ENCODE measurements around the gene VPS13D.

The VPS13D gene

DNA sequence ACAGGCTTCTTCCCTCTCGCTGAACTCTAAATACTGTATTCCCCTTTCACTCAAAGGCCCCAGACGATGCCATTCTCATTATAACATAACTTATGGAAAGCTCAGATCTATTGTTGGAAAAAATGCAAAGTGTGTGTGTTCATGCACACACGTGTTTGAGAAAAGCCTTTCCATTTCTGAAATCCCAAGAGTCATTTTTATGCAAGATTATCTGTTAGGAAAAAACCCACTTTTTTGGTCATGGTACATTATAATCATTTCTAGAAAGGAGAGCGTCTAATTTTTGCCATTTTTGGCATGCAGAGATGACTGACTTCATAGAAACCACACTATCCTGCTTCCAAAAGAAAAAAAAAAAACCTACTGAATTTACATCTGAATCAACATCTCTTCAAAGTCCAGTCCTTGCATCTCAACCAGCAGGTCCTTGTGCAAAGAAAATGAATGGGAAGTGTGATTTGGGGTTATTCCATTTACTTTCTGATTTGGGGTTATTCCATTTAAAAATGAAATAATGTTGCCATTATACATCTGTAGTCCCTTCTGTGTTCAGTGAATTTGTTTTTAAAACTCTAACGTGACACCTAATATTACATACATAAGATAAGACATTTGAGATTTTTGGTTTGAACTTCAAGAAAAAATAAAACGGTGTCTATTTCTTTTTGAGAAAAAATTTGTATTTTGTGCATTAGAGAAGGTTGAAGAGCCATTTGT is 237.9 kb downstream of the VPS13D start:
- TF ChIP-seq TEAD4 (IDR thresholded peaks at IDR 0.05) (no peak), EP300 (IDR thresholded peaks at IDR 0.05; ENCODE audit: borderline replicate concordance) (no peak), NFIC (IDR thresholded peaks at IDR 0.05) (no peak), YY1 (IDR thresholded peaks at IDR 0.05; ENCODE audit: low read depth) (no peak), EGR1 (IDR thresholded peaks at IDR 0.05) (no peak), FOXM1 (IDR thresholded peaks at IDR 0.05; ENCODE audit: borderline replicate concordance, low read depth) (no peak), ZBTB7A (IDR thresholded peaks at IDR 0.05; ENCODE audit: low read depth) (no peak), RAD21 (IDR thresholded peaks at IDR 0.05; ENCODE audit: low read depth) (no peak), CREB1 (IDR thresholded peaks at IDR 0.05; ENCODE audit: low read depth) (no peak), TCF12 (IDR thresholded peaks at IDR 0.05; ENCODE audit: low read depth) (no peak), CEBPB (IDR thresholded peaks at IDR 0.05) (no peak), TAF1 (IDR thresholded peaks at IDR 0.05; ENCODE audit: low read depth) (no peak)
- TF ChIP-seq, protein P1, sequence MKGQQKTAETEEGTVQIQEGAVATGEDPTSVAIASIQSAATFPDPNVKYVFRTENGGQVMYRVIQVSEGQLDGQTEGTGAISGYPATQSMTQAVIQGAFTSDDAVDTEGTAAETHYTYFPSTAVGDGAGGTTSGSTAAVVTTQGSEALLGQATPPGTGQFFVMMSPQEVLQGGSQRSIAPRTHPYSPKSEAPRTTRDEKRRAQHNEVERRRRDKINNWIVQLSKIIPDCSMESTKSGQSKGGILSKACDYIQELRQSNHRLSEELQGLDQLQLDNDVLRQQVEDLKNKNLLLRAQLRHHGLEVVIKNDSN (IDR thresholded peaks at IDR 0.05), result no peak
- TF ChIP-seq, protein P2, sequence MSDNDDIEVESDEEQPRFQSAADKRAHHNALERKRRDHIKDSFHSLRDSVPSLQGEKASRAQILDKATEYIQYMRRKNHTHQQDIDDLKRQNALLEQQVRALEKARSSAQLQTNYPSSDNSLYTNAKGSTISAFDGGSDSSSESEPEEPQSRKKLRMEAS (IDR thresholded peaks at IDR 0.05), result no peak
- TF ChIP-seq, protein P3, sequence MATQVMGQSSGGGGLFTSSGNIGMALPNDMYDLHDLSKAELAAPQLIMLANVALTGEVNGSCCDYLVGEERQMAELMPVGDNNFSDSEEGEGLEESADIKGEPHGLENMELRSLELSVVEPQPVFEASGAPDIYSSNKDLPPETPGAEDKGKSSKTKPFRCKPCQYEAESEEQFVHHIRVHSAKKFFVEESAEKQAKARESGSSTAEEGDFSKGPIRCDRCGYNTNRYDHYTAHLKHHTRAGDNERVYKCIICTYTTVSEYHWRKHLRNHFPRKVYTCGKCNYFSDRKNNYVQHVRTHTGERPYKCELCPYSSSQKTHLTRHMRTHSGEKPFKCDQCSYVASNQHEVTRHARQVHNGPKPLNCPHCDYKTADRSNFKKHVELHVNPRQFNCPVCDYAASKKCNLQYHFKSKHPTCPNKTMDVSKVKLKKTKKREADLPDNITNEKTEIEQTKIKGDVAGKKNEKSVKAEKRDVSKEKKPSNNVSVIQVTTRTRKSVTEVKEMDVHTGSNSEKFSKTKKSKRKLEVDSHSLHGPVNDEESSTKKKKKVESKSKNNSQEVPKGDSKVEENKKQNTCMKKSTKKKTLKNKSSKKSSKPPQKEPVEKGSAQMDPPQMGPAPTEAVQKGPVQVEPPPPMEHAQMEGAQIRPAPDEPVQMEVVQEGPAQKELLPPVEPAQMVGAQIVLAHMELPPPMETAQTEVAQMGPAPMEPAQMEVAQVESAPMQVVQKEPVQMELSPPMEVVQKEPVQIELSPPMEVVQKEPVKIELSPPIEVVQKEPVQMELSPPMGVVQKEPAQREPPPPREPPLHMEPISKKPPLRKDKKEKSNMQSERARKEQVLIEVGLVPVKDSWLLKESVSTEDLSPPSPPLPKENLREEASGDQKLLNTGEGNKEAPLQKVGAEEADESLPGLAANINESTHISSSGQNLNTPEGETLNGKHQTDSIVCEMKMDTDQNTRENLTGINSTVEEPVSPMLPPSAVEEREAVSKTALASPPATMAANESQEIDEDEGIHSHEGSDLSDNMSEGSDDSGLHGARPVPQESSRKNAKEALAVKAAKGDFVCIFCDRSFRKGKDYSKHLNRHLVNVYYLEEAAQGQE (IDR thresholded peaks at IDR 0.05; ENCODE audit: low read depth), result no peak

- TF ChIP-seq YY1 (IDR thresholded peaks at IDR 0.05; ENCODE audit: low read depth) (no peak), TAF1 (IDR thresholded peaks at IDR 0.05; ENCODE audit: low read depth) (no peak), TEAD4 (IDR thresholded peaks at IDR 0.05) (no peak)
Measured at GRCh38 chr1:12468323-12468722, 238.5 kb downstream of the VPS13D start.

GRCh38 chr1:12469493-12469892 is 239.7 kb downstream of the VPS13D start:
- TF ChIP-seq ZBTB7A (IDR thresholded peaks at IDR 0.05; ENCODE audit: low read depth), result no peak
- TF ChIP-seq, protein P1 (IDR thresholded peaks at IDR 0.05), result no peak
- TF ChIP-seq EGR1 (IDR thresholded peaks at IDR 0.05), result no peak
- peak; percentile 83 for TF ChIP-seq NFIC (IDR thresholded peaks at IDR 0.05)
- no peak for TF ChIP-seq TCF12 (IDR thresholded peaks at IDR 0.05; ENCODE audit: low read depth)
- TF ChIP-seq CREB1 (IDR thresholded peaks at IDR 0.05; ENCODE audit: low read depth), result no peak
- no peak for TF ChIP-seq EP300 (IDR thresholded peaks at IDR 0.05; ENCODE audit: borderline replicate concordance)

GRCh38 chr1:12469990-12470389 is 240.2 kb downstream of the VPS13D start:
- TF ChIP-seq FOXM1 (IDR thresholded peaks at IDR 0.05; ENCODE audit: borderline replicate concordance, low read depth) (no peak), EGR1 (IDR thresholded peaks at IDR 0.05) (no peak), CEBPB (IDR thresholded peaks at IDR 0.05) (no peak), ZBTB7A (IDR thresholded peaks at IDR 0.05; ENCODE audit: low read depth) (no peak), RAD21 (IDR thresholded peaks at IDR 0.05; ENCODE audit: low read depth) (no peak), NFIC (IDR thresholded peaks at IDR 0.05) (peak; percentile 44), TAF1 (IDR thresholded peaks at IDR 0.05; ENCODE audit: low read depth) (no peak)
- TF ChIP-seq, protein P1 (IDR thresholded peaks at IDR 0.05), result no peak

DNA sequence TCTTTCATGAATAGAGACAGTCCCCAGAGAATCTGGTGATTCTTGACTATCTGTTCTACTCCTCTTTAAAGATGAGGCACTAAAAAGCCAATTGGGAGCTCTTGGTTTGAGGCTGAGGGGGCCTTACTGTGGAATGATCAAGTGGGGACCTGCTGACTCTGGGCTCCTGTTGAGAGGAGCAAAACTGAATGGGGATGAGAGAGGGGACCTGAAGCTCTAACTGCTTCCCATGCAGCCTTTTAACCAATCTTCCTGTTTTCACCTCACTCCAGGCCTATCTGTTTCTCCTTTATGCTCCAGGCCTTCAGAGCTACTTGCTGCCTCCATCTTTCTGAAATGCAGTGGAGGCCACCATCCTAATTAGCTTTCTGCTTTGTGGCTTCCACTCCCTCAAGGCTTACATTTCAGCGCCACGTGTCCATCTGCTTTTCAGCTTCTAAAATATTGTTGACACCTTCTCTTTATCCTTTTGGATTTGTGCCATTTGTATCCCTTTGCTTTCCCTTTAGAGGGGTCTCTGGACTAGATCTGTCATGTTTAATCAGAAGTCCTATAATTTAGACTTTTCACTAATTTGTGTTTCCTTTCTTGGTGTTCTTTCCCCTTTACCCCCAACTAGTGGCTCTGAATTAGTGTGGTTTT is 242.4 kb downstream of the VPS13D start:
- TF ChIP-seq TEAD4 (IDR thresholded peaks at IDR 0.05) (no peak), EP300 (IDR thresholded peaks at IDR 0.05; ENCODE audit: borderline replicate concordance) (no peak), CEBPB (IDR thresholded peaks at IDR 0.05) (no peak), ZBTB7A (IDR thresholded peaks at IDR 0.05; ENCODE audit: low read depth) (no peak)
- TF ChIP-seq, protein P1 (IDR thresholded peaks at IDR 0.05), result no peak

- TF ChIP-seq FOXM1 (IDR thresholded peaks at IDR 0.05; ENCODE audit: borderline replicate concordance, low read depth) (no peak), ZBTB7A (IDR thresholded peaks at IDR 0.05; ENCODE audit: low read depth) (no peak), EGR1 (IDR thresholded peaks at IDR 0.05) (no peak), CEBPB (IDR thresholded peaks at IDR 0.05) (no peak), EP300 (IDR thresholded peaks at IDR 0.05; ENCODE audit: borderline replicate concordance) (no peak), YY1 (IDR thresholded peaks at IDR 0.05; ENCODE audit: low read depth) (no peak), NFIC (IDR thresholded peaks at IDR 0.05) (no peak), RAD21 (IDR thresholded peaks at IDR 0.05; ENCODE audit: low read depth) (no peak), TAF1 (IDR thresholded peaks at IDR 0.05; ENCODE audit: low read depth) (no peak), TEAD4 (IDR thresholded peaks at IDR 0.05) (no peak), TCF12 (IDR thresholded peaks at IDR 0.05; ENCODE audit: low read depth) (no peak), CREB1 (IDR thresholded peaks at IDR 0.05; ENCODE audit: low read depth) (no peak)
- TF ChIP-seq, protein P3 (IDR thresholded peaks at IDR 0.05; ENCODE audit: low read depth), result no peak
- TF ChIP-seq, protein P1 (IDR thresholded peaks at IDR 0.05), result no peak
- TF ChIP-seq, protein P2 (IDR thresholded peaks at IDR 0.05), result no peak
Measured at GRCh38 chr1:12472798-12473551, 243.1 kb downstream of the VPS13D start.
